ENCODE data around the gene TSC22D4.

GRCh38 chr7:100426516-100426915 is 52.5 kb downstream of the TSC22D4 start:
- TF ChIP-seq, protein P1, sequence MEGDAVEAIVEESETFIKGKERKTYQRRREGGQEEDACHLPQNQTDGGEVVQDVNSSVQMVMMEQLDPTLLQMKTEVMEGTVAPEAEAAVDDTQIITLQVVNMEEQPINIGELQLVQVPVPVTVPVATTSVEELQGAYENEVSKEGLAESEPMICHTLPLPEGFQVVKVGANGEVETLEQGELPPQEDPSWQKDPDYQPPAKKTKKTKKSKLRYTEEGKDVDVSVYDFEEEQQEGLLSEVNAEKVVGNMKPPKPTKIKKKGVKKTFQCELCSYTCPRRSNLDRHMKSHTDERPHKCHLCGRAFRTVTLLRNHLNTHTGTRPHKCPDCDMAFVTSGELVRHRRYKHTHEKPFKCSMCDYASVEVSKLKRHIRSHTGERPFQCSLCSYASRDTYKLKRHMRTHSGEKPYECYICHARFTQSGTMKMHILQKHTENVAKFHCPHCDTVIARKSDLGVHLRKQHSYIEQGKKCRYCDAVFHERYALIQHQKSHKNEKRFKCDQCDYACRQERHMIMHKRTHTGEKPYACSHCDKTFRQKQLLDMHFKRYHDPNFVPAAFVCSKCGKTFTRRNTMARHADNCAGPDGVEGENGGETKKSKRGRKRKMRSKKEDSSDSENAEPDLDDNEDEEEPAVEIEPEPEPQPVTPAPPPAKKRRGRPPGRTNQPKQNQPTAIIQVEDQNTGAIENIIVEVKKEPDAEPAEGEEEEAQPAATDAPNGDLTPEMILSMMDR (IDR thresholded peaks at IDR 0.05), result no peak
- TF ChIP-seq POLR2A (IDR thresholded peaks at IDR 0.05), result no peak

Data from uterus (tissue), 2 donors.